OCI-LY1 (cell line): ENCODE results near the gene NRG2.

Experiments
- H2AFZ ChIP-seq: fragments of 200-600 bp; sonication (generic), shearing (Covaris generic); 2 replicates; pipeline ENCODE4 v1.6.0; 2014; ENCODE audit warnings: antibody characterized with exemption, mild to moderate bottlenecking, low read length
- H3F3A ChIP-seq: fragments of 200-600 bp; sonication (generic), shearing (Covaris generic); 2 replicates; pipeline ENCODE4 v1.6.0; 2014; ENCODE audit warnings: mild to moderate bottlenecking, antibody characterized with exemption, low read length, moderate library complexity; ENCODE audit not compliant: insufficient read depth
- H3K27ac ChIP-seq: fragments of 200-600 bp; sonication (generic); 2 replicates; pipeline ENCODE4 v1.5.1; 2014; ENCODE audit warnings: low read length, mixed run types, mild to moderate bottlenecking, low read depth; ENCODE audit not compliant: poor library complexity, severe bottlenecking
- H3K27me3 ChIP-seq: fragments of 200-600 bp; sonication (generic); 2 replicates; pipeline ENCODE4 v1.6.0; 2014; ENCODE audit warnings: antibody characterized with exemption, mild to moderate bottlenecking, low read length, moderate library complexity; ENCODE audit not compliant: insufficient read depth
- H3K36me3 ChIP-seq: fragments of 200-600 bp; sonication (generic); 2 replicates; pipeline ENCODE4 v1.6.1; 2014; ENCODE audit warnings: mild to moderate bottlenecking, antibody characterized with exemption, low read length, moderate library complexity, mixed read lengths; ENCODE audit not compliant: insufficient read depth
- H3K4me1 ChIP-seq: fragments of 200-600 bp; sonication (generic); 2 replicates; pipeline ENCODE4 v1.5.1; 2014; ENCODE audit warnings: mild to moderate bottlenecking, low read length, moderate library complexity; ENCODE audit not compliant: insufficient read depth, severe bottlenecking
- H3K4me2 ChIP-seq: fragments of 200-600 bp; sonication (generic), shearing (Covaris generic); 2 replicates; pipeline ENCODE4 v1.6.1; 2014; ENCODE audit warnings: low read length
- H3K4me3 ChIP-seq: fragments of 200-600 bp; sonication (generic); 2 replicates; pipeline ENCODE4 v1.5.1; 2014; ENCODE audit warnings: low read length, low read depth, mild to moderate bottlenecking, mixed read lengths; ENCODE audit not compliant: poor library complexity, severe bottlenecking
- H3K79me2 ChIP-seq: fragments of 200-600 bp; shearing (Covaris generic); 2 replicates; pipeline ENCODE4 v1.6.1; 2016; ENCODE audit warnings: mixed run types, low read length, mixed read lengths; ENCODE audit not compliant: insufficient read depth
- H3K9ac ChIP-seq: fragments of 200-600 bp; sonication (generic), shearing (Covaris generic); 2 replicates; pipeline ENCODE4 v1.6.1; 2014; ENCODE audit warnings: mild to moderate bottlenecking, low read length, mixed read lengths
- H3K9me2 ChIP-seq: fragments of 200-600 bp; sonication (generic), shearing (Covaris generic); 2 replicates; pipeline ENCODE4 v1.6.1; 2014; ENCODE audit warnings: low read depth, mild to moderate bottlenecking, low read length, mixed read lengths
- H3K9me3 ChIP-seq: fragments of 200-600 bp; shearing (Covaris generic); 2 replicates; pipeline ENCODE4 v1.6.1; 2014; ENCODE audit warnings: low read length, mixed read lengths
- H4K20me1 ChIP-seq: fragments of 200-600 bp; sonication (generic), shearing (Covaris generic); 2 replicates; pipeline ENCODE4 v1.6.0; 2016; ENCODE audit warnings: mild to moderate bottlenecking, low read length; ENCODE audit not compliant: insufficient read depth
- EZH2 ChIP-seq: fragments of 200-600 bp; sonication (generic), shearing (Covaris generic); IDR thresholded peaks from 2 replicates; pipeline ENCODE4 v1.8.0; 2017; ENCODE audit warnings: borderline replicate concordance, mixed run types, mild to moderate bottlenecking, antibody characterized with exemption, low read length, moderate library complexity, mixed read lengths
- TF ChIP-seq, protein P1 (sequence below): fragments of 200-600 bp; sonication (generic), shearing (Covaris generic); IDR thresholded peaks from 2 replicates; pipeline ENCODE4 v1.5.1; 2017; ENCODE audit warnings: mild to moderate bottlenecking, antibody characterized with exemption, low read length, moderate library complexity, mixed read lengths

Gene NRG2

GRCh38 chr5:139946440-139946839 lies 96.7 kb downstream of the NRG2 start:
- TF ChIP-seq, protein P1, sequence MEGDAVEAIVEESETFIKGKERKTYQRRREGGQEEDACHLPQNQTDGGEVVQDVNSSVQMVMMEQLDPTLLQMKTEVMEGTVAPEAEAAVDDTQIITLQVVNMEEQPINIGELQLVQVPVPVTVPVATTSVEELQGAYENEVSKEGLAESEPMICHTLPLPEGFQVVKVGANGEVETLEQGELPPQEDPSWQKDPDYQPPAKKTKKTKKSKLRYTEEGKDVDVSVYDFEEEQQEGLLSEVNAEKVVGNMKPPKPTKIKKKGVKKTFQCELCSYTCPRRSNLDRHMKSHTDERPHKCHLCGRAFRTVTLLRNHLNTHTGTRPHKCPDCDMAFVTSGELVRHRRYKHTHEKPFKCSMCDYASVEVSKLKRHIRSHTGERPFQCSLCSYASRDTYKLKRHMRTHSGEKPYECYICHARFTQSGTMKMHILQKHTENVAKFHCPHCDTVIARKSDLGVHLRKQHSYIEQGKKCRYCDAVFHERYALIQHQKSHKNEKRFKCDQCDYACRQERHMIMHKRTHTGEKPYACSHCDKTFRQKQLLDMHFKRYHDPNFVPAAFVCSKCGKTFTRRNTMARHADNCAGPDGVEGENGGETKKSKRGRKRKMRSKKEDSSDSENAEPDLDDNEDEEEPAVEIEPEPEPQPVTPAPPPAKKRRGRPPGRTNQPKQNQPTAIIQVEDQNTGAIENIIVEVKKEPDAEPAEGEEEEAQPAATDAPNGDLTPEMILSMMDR, result no peak
- TF ChIP-seq EZH2, result no peak
- H3K4me3 ChIP-seq, result no peak overlapping the region
- no peak overlapping the region for H3K9ac ChIP-seq
- H4K20me1 ChIP-seq, result no peaks in the 10 kb centered on the region
- no peaks in the 10 kb centered on the region; the same call in 1 of the 2 replicates for H3K9me3 ChIP-seq
- no peaks in the 10 kb centered on the region; the same call in 1 of the 2 replicates for H3K9me2 ChIP-seq
- H3K27ac ChIP-seq, result no peak overlapping the region
- no peaks in the 10 kb centered on the region for H3K4me1 ChIP-seq
- no peaks in the 10 kb centered on the region for H3F3A ChIP-seq
- H3K4me2 ChIP-seq, result no peak overlapping the region
- H2AFZ ChIP-seq, result no peak overlapping the region
- no peaks in the 10 kb centered on the region for H3K79me2 ChIP-seq
- H3K27me3 ChIP-seq, result no peaks in the 10 kb centered on the region
- H3K36me3 ChIP-seq, result no peaks in the 10 kb centered on the region

GRCh38 chr5:139946006-139946405 lies 97.1 kb downstream of the NRG2 start:
- Histone ChIP-seq H3K4me2 (no peak overlapping the region), H3K4me1 (no peaks in the 10 kb centered on the region), H3K4me3 (no peak overlapping the region), H3K9me2 (no peaks in the 10 kb centered on the region; the same call in 1 of the 2 replicates), H3K79me2 (no peaks in the 10 kb centered on the region), H4K20me1 (no peaks in the 10 kb centered on the region), H2AFZ (no peak overlapping the region), H3F3A (no peaks in the 10 kb centered on the region), H3K9me3 (no peaks in the 10 kb centered on the region; the same call in 1 of the 2 replicates), H3K9ac (no peak overlapping the region), H3K27ac (no peak overlapping the region), H3K36me3 (no peaks in the 10 kb centered on the region), H3K27me3 (no peaks in the 10 kb centered on the region)
- TF ChIP-seq, protein P1, result no peak
- no peak for TF ChIP-seq EZH2

GRCh38 chr5:139942243-139942642 lies 100.9 kb downstream of the NRG2 start:
- Histone ChIP-seq H3K27ac (no peak overlapping the region), H4K20me1 (no peaks in the 10 kb centered on the region), H2AFZ (no peak overlapping the region), H3K36me3 (no peaks in the 10 kb centered on the region), H3K9me3 (no peaks in the 10 kb centered on the region; the same call in 1 of the 2 replicates), H3K27me3 (no peaks in the 10 kb centered on the region), H3K9ac (no peak overlapping the region), H3K4me2 (no peak overlapping the region), H3F3A (no peaks in the 10 kb centered on the region), H3K4me1 (no peaks in the 10 kb centered on the region), H3K9me2 (no peaks in the 10 kb centered on the region; the same call in 1 of the 2 replicates), H3K79me2 (no peaks in the 10 kb centered on the region), H3K4me3 (no peak overlapping the region)
- TF ChIP-seq, protein P1, result no peak
- no peak for TF ChIP-seq EZH2
